ENCODE data around the gene TLDC2. TPM values are rescaled to one million over a fixed set of nuclear protein-coding genes. Genes with fewer than 3 reads are reported as not detected.

TLDC2 gene
- total RNA-seq, 1 experiment from 2014 or later = not detected

DNA sequence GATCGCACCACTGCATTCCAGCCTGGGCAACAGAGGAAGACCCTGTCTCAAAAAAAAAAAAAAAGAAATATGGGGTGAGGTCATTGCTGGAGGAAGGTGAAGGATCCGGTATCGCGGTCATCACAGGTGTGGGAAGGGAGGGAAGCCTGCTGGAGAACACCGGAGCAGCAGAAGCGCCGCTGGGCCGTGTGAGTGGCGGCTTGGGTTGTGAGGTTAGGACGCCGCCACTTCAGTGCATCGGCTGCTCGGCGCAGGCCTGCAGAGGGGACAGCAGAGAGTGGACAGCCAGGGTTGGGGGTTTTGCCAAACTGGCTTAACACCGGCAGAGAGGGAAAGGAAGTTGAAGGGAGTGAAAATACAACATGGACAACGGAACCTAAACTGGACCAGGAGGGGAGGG is 5.4 kb downstream of the TLDC2 start:
- Histone ChIP-seq H3K36me3 (ENCODE audit: insufficient read depth, low read length) (no peaks in the 10 kb centered on the region), H3K9me3 (ENCODE audit: low read length) (no peaks in the 10 kb centered on the region), H3K27me3 (ENCODE audit: low read length) (no peaks in the 10 kb centered on the region), H3K4me3 (ENCODE audit: low read length) (no peak overlapping the region), H3K4me2 (ENCODE audit: low read depth, low read length, poor library complexity, severe bottlenecking) (no peak overlapping the region), H3K9me2 (replicated peaks; ENCODE audit: insufficient read depth, low read length) (no peaks in the 10 kb centered on the region), H2AFZ (ENCODE audit: low read length) (no peak overlapping the region), H3K79me2 (ENCODE audit: low read length) (no peaks in the 10 kb centered on the region), H3K4me1 (ENCODE audit: low read length) (no peaks in the 10 kb centered on the region), H4K20me1 (ENCODE audit: insufficient read depth, low read depth, low read length) (no peaks in the 10 kb centered on the region), H3K9ac (ENCODE audit: low read length) (no peak overlapping the region), H3K27ac (ENCODE audit: low read length) (no peak overlapping the region)
- no peak for DNase-seq

DNA sequence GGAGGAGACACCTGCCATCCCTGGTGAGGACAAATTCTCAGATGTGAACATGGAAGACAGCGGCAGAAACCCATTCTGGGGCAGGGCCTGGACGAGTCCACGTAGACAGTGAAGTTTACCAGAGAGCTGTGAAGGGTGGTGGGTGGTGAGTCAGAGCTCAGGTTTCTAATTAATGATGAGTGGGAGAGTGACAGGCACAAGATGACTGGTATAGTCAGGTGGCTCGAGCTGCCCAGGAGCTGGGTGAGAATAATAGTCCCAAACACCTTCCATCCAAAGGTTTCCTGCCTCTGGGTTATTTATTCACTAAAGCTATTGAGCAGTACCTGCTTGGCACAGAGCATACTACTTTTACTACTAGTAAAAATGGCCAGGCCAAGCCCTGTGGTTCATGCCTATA is 6.0 kb downstream of the TLDC2 start:
- H3K36me3 ChIP-seq (ENCODE audit: insufficient read depth, low read length) = no peaks in the 10 kb centered on the region
- H4K20me1 ChIP-seq (ENCODE audit: insufficient read depth, low read depth, low read length) = no peaks in the 10 kb centered on the region
- DNase-seq = no peak
- peaks cover 3% of the 10 kb centered on the region for H3K4me1 ChIP-seq (ENCODE audit: low read length)
- H3K79me2 ChIP-seq (ENCODE audit: low read length) = no peaks in the 10 kb centered on the region
- H3K9ac ChIP-seq (ENCODE audit: low read length) = no peak overlapping the region
- H3K4me3 ChIP-seq (ENCODE audit: low read length) = no peak overlapping the region
- no peak overlapping the region for H3K27ac ChIP-seq (ENCODE audit: low read length)
- H3K27me3 ChIP-seq (ENCODE audit: low read length) = no peaks in the 10 kb centered on the region
- no peaks in the 10 kb centered on the region for H3K9me3 ChIP-seq (ENCODE audit: low read length)
- H3K4me2 ChIP-seq (ENCODE audit: low read depth, low read length, poor library complexity, severe bottlenecking) = no peak overlapping the region
- H2AFZ ChIP-seq (ENCODE audit: low read length) = no peak overlapping the region
- no peaks in the 10 kb centered on the region for H3K9me2 ChIP-seq (replicated peaks; ENCODE audit: insufficient read depth, low read length)

DNA sequence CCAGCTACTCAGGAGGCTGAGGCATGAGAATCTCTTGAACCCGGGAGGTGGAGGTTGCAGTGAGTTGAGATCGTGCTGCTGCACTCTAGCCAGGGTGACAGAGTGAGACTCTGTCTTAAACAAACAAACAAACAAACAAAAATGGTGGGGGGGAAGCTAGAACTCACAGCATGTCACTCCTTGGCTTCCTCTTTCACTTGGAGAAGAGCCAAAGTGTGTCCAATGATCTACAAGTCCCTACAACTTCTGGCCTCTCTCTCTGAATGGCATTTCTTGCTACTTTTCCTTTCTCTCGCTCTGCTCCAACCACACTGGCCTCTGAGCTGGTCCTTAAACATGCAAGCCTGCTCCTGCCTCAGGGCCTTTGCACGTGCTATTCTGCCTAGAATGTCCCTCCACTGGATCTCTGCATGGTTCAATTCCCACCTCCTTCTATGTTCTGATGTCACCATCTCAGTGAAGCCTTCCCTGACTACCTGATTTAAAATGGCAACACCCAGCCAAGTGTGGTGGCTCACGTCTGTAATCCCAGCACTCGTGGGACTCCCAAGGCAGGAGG is 8.1 kb downstream of the TLDC2 start:
- H4K20me1 ChIP-seq (ENCODE audit: insufficient read depth, low read depth, low read length) = no peaks in the 10 kb centered on the region
- no peaks in the 10 kb centered on the region for H3K36me3 ChIP-seq (ENCODE audit: insufficient read depth, low read length)
- H3K4me3 ChIP-seq (ENCODE audit: low read length) = no peak overlapping the region
- H3K9me2 ChIP-seq (replicated peaks; ENCODE audit: insufficient read depth, low read length) = no peaks in the 10 kb centered on the region
- H3K79me2 ChIP-seq (ENCODE audit: low read length) = no peaks in the 10 kb centered on the region
- H2AFZ ChIP-seq (ENCODE audit: low read length) = no peak overlapping the region
- H3K9ac ChIP-seq (ENCODE audit: low read length) = no peak overlapping the region
- H3K27ac ChIP-seq (ENCODE audit: low read length) = no peak overlapping the region
- no peaks in the 10 kb centered on the region for H3K27me3 ChIP-seq (ENCODE audit: low read length)
- no peak overlapping the region for H3K4me2 ChIP-seq (ENCODE audit: low read depth, low read length, poor library complexity, severe bottlenecking)
- peaks cover 12% of the 10 kb centered on the region for H3K4me1 ChIP-seq (ENCODE audit: low read length)
- no peak for DNase-seq
- H3K9me3 ChIP-seq (ENCODE audit: low read length) = no peaks in the 10 kb centered on the region

DNA sequence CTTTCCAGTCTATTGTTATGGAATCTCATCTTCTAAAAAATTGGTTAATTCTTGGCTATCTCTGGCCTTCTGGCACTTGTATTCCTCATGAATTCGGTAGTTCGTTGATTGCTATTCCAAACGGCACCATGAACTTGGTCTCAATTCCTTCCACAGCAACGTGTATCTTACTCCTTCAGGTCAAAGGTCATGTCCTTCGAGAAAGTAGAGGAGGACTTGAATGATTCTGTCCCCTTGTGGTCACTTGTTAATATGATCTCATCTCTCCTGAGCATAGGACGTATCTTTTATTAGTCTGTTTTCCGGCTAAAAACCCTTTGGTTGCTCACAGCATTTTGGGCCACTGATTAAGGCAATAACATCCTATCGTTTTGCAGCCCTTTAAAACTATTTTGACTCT is 9.4 kb downstream of the TLDC2 start:
- H3K27me3 ChIP-seq (ENCODE audit: low read length) = no peaks in the 10 kb centered on the region
- no peak overlapping the region for H3K4me3 ChIP-seq (ENCODE audit: low read length)
- no peaks in the 10 kb centered on the region for H3K9me3 ChIP-seq (ENCODE audit: low read length)
- no peak for DNase-seq
- H3K4me2 ChIP-seq (ENCODE audit: low read depth, low read length, poor library complexity, severe bottlenecking) = no peak overlapping the region
- no peaks in the 10 kb centered on the region for H3K36me3 ChIP-seq (ENCODE audit: insufficient read depth, low read length)
- H3K9me2 ChIP-seq (replicated peaks; ENCODE audit: insufficient read depth, low read length) = no peaks in the 10 kb centered on the region
- no peak overlapping the region for H3K9ac ChIP-seq (ENCODE audit: low read length)
- peaks cover 12% of the 10 kb centered on the region for H3K4me1 ChIP-seq (ENCODE audit: low read length)
- no peak overlapping the region for H2AFZ ChIP-seq (ENCODE audit: low read length)
- no peaks in the 10 kb centered on the region for H4K20me1 ChIP-seq (ENCODE audit: insufficient read depth, low read depth, low read length)
- no peaks in the 10 kb centered on the region for H3K79me2 ChIP-seq (ENCODE audit: low read length)
- H3K27ac ChIP-seq (ENCODE audit: low read length) = no peak overlapping the region

DNA sequence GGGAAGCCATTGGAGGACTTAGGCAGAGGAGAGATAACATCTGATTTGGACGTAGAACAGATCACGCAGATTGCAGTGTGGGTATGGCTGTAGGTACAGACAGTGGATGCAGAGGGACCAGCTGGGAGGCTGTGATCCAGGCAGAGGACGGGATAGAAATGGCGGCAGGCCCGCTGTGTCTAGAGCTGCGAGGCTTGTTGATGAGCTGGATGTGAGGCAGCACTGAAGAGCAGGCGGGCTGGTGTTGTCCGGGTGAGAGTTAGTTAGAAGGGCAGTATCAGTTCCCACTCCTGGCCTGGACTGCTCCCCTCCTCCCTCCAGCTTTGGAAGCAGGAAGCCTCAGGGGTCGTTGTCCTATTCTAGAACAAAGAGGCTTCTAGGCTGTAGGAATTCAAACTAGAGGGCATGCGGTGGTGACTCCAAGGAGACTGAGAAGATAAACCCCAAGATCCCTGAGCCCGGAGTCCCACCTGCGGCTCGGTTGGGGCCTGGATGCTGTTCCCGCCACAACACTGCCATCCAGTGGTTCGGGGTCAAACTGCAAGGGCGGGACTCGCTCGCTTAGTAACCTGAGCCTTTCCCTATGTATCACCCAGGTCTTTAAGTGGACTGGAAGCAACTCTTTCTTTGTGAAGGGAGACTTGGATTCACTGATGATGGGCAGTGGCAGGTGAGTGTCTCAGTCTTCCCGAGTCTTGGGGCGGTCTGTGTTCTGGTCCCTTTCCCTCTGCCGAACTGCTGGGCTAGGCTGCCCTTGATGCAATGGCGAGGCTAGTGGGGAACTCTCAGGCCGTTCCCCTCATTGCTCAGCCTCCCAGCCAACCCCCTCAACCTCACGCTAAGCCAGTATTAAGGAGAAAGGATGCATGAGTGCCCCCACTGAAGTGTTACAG is 11.2 kb downstream of the TLDC2 start:
- Histone ChIP-seq H4K20me1 (ENCODE audit: insufficient read depth, low read depth, low read length) (no peaks in the 10 kb centered on the region), H3K27ac (ENCODE audit: low read length) (no peak overlapping the region)

DNA sequence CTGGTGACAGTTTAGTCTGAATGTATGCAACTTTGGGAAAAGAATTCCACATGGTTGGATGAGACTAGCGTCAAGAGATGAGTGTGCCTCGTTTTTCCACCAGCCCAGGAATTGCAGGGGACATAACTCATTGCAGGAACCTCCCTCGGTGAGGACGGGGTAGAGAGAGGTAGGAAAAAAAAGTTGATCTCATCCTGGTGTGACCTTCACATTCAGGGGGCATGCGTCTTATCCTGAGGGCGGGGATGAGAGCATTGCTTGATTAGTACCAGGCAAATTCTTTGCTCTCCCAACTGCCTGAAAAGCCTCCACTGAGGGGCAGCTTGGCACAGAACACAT is 11.8 kb downstream of the TLDC2 start:
- H3K36me3 ChIP-seq (ENCODE audit: insufficient read depth, low read length) = no peaks in the 10 kb centered on the region
- H3K27ac ChIP-seq (ENCODE audit: low read length) = no peak overlapping the region

More for the DNA sequence above, 11.2 kb downstream of the TLDC2 start:
- no peaks in the 10 kb centered on the region for H3K36me3 ChIP-seq (ENCODE audit: insufficient read depth, low read length)
- H2AFZ ChIP-seq (ENCODE audit: low read length) = peak overlapping the region; percentile 56; the same call in 1 of the 2 replicates
- no peaks in the 10 kb centered on the region for H3K9me3 ChIP-seq (ENCODE audit: low read length)
- H3K4me1 ChIP-seq (ENCODE audit: low read length) = peaks cover 12% of the 10 kb centered on the region
- H3K9ac ChIP-seq (ENCODE audit: low read length) = peak overlapping the region; percentile 28
- peak overlapping the region; percentile 32; the same call in 1 of the 2 replicates for H3K4me3 ChIP-seq (ENCODE audit: low read length)
- H3K4me2 ChIP-seq (ENCODE audit: low read depth, low read length, poor library complexity, severe bottlenecking) = peak overlapping the region; percentile 62
- no peaks in the 10 kb centered on the region for H3K27me3 ChIP-seq (ENCODE audit: low read length)
- H3K79me2 ChIP-seq (ENCODE audit: low read length) = no peaks in the 10 kb centered on the region
- no peaks in the 10 kb centered on the region for H3K9me2 ChIP-seq (replicated peaks; ENCODE audit: insufficient read depth, low read length)
- DNase-seq = peak; percentile 95

DNA sequence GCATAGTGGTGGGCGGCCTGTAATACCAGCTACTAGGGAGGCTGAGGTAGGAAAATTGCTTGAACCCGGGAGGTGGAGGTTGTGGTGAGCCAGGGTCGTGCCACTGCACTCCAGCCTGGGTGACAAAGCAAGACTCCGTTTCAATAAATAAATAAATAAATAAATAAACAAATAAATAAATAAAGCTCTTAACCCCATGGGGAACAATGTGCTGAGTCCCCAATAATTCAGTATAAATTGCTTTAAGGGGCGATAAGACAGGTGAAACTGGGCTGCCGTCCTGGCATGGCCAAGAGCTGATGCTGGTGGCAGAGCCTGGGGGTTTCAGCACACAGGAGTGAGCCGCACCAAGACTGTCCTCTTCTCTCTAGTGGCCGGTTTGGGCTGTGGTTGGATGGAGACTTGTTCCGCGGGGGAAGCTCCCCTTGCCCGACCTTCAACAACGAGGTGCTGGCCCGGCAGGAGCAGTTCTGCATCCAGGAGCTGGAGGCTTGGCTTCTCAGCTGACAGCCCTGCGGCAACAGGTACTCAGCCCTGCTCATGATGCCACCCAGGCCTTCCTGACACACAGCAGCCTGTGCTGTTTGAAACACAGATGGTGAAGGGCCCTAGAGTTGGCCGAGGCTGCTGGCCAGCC is 13.1 kb downstream of the TLDC2 start:
- Histone ChIP-seq H4K20me1 (ENCODE audit: insufficient read depth, low read depth, low read length) (no peaks in the 10 kb centered on the region), H3K9me2 (replicated peaks; ENCODE audit: insufficient read depth, low read length) (no peaks in the 10 kb centered on the region), H3K9me3 (ENCODE audit: low read length) (no peaks in the 10 kb centered on the region), H3K27ac (ENCODE audit: low read length) (no peak overlapping the region), H3K4me2 (ENCODE audit: low read depth, low read length, poor library complexity, severe bottlenecking) (no peak overlapping the region), H3K79me2 (ENCODE audit: low read length) (no peaks in the 10 kb centered on the region), H3K9ac (ENCODE audit: low read length) (no peak overlapping the region), H3K4me3 (ENCODE audit: low read length) (no peak overlapping the region), H3K4me1 (ENCODE audit: low read length) (peaks cover 12% of the 10 kb centered on the region), H2AFZ (ENCODE audit: low read length) (no peak overlapping the region), H3K36me3 (ENCODE audit: insufficient read depth, low read length) (no peaks in the 10 kb centered on the region; the same call in 1 of the 2 replicates), H3K27me3 (ENCODE audit: low read length) (no peaks in the 10 kb centered on the region)
- no peak for DNase-seq

More for the DNA sequence above, 11.8 kb downstream of the TLDC2 start:
- H3K79me2 ChIP-seq (ENCODE audit: low read length) = no peaks in the 10 kb centered on the region
- H3K27me3 ChIP-seq (ENCODE audit: low read length) = no peaks in the 10 kb centered on the region
- no peak overlapping the region for H3K9ac ChIP-seq (ENCODE audit: low read length)
- no peaks in the 10 kb centered on the region for H3K9me2 ChIP-seq (replicated peaks; ENCODE audit: insufficient read depth, low read length)
- H3K9me3 ChIP-seq (ENCODE audit: low read length) = no peaks in the 10 kb centered on the region
- H3K4me3 ChIP-seq (ENCODE audit: low read length) = peak overlapping the region; percentile 32; the same call in 1 of the 2 replicates
- H2AFZ ChIP-seq (ENCODE audit: low read length) = peak overlapping the region; percentile 17; the same call in 1 of the 2 replicates
- DNase-seq = no peak
- peaks cover 12% of the 10 kb centered on the region for H3K4me1 ChIP-seq (ENCODE audit: low read length)
- H4K20me1 ChIP-seq (ENCODE audit: insufficient read depth, low read depth, low read length) = no peaks in the 10 kb centered on the region
- H3K4me2 ChIP-seq (ENCODE audit: low read depth, low read length, poor library complexity, severe bottlenecking) = peak overlapping the region; percentile 62

DNA sequence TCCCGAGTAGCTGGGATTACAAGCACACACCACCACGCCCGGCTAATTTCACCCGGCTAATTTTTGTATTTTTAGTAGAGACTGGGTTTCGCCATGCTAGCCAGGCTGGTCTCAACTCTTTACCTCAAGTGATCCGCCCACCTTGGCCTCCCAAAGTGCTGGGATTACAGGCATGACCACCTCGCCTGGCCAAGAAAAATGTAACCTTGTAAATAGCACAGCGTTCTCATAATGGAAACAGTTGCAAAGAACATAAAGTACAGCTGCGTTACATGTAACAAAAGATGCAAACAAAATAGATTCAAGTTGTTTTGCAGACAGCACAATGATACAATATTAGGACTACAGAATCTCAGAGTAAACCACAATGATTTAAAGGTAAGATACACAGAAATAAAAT is 14.6 kb downstream of the TLDC2 start:
- H3K9me3 ChIP-seq (ENCODE audit: low read length) = no peaks in the 10 kb centered on the region
- H3K27ac ChIP-seq (ENCODE audit: low read length) = no peak overlapping the region
- DNase-seq = no peak
- no peak overlapping the region for H3K4me2 ChIP-seq (ENCODE audit: low read depth, low read length, poor library complexity, severe bottlenecking)
- no peaks in the 10 kb centered on the region for H3K27me3 ChIP-seq (ENCODE audit: low read length)
- H4K20me1 ChIP-seq (ENCODE audit: insufficient read depth, low read depth, low read length) = no peaks in the 10 kb centered on the region
- peaks cover 12% of the 10 kb centered on the region for H3K4me1 ChIP-seq (ENCODE audit: low read length)
- H3K9me2 ChIP-seq (replicated peaks; ENCODE audit: insufficient read depth, low read length) = no peaks in the 10 kb centered on the region
- H3K4me3 ChIP-seq (ENCODE audit: low read length) = no peak overlapping the region
- H2AFZ ChIP-seq (ENCODE audit: low read length) = no peak overlapping the region
- no peak overlapping the region for H3K9ac ChIP-seq (ENCODE audit: low read length)
- peaks cover 2% of the 10 kb centered on the region; the same call in 1 of the 2 replicates for H3K36me3 ChIP-seq (ENCODE audit: insufficient read depth, low read length)
- H3K79me2 ChIP-seq (ENCODE audit: low read length) = no peaks in the 10 kb centered on the region
